ENCODE measurements around the gene MOCS3. TPM values are rescaled to one million over a fixed set of nuclear protein-coding genes. Genes with fewer than 3 reads are reported as not detected.

The MOCS3 gene
- total RNA-seq, 4 donors from 2014 or later = 6.7 to 7.8 (median 7.6) TPM

GRCh38 chr20:51009303-51010042 lies 50.9 kb downstream of the MOCS3 start:
- WGBS, 2 donors = 86 to 90% methylated on average over 54 to 56 of the region's 58 CpGs
- intact Hi-C loops (cut with DNase I) = no loop called here
- TF ChIP-seq POLR2A (IDR thresholded peaks at IDR 0.05) = no peak
- TF ChIP-seq CTCF (IDR thresholded peaks at IDR 0.05) = no peak
- no peak for DNase-seq
- no peaks in the 10 kb centered on the region for H3K36me3 ChIP-seq
- no peak overlapping the region for H3K4me3 ChIP-seq (replicated peaks in 1 of 3)
- H3K4me1 ChIP-seq = no peaks in the 10 kb centered on the region
- no peaks in the 10 kb centered on the region for H3K9me3 ChIP-seq
- no peaks in the 10 kb centered on the region for H3K27me3 ChIP-seq
- H3K27ac ChIP-seq = no peak overlapping the region

- WGBS, 2 donors = 84 to 91% methylated on average over 24 to 33 of the region's 33 CpGs
- no peaks in the 10 kb centered on the region for H3K36me3 ChIP-seq
- H3K27me3 ChIP-seq = no peaks in the 10 kb centered on the region
- H3K4me3 ChIP-seq (replicated peaks in 1 of 3) = no peak overlapping the region
- no peak overlapping the region for H3K27ac ChIP-seq
- no peaks in the 10 kb centered on the region for H3K9me3 ChIP-seq
- H3K4me1 ChIP-seq = no peaks in the 10 kb centered on the region
- intact Hi-C loops (cut with DNase I) = no loop called here
- TF ChIP-seq CTCF (IDR thresholded peaks at IDR 0.05) = no peak
- TF ChIP-seq POLR2A (IDR thresholded peaks at IDR 0.05) = no peak
- DNase-seq = no peak
These were observed 51.4 kb downstream of the MOCS3 start for GRCh38 chr20:51010043-51010365.

- no peak for DNase-seq
- no peaks in the 10 kb centered on the region for H3K27me3 ChIP-seq
- no peak overlapping the region for H3K4me3 ChIP-seq (replicated peaks in 1 of 3)
- H3K9me3 ChIP-seq = no peaks in the 10 kb centered on the region
- H3K36me3 ChIP-seq = no peaks in the 10 kb centered on the region
- 67 to 72% methylated on average over 3 of the region's 3 CpGs for WGBS, 2 donors
- intact Hi-C loops (cut with DNase I) = no loop called here
- TF ChIP-seq POLR2A (IDR thresholded peaks at IDR 0.05) = no peak
- TF ChIP-seq CTCF (IDR thresholded peaks at IDR 0.05) = no peak
- H3K27ac ChIP-seq = no peak overlapping the region
- no peaks in the 10 kb centered on the region for H3K4me1 ChIP-seq
These were observed 52.3 kb downstream of the MOCS3 start for GRCh38 chr20:51010932-51011331.

GRCh38 chr20:51011479-51011878 lies 52.9 kb downstream of the MOCS3 start:
- H3K4me1 ChIP-seq = no peaks in the 10 kb centered on the region
- TF ChIP-seq CTCF (IDR thresholded peaks at IDR 0.05) = no peak
- no peak for TF ChIP-seq POLR2A (IDR thresholded peaks at IDR 0.05)
- no peak overlapping the region for H3K27ac ChIP-seq
- H3K36me3 ChIP-seq = no peaks in the 10 kb centered on the region
- H3K9me3 ChIP-seq = no peaks in the 10 kb centered on the region
- WGBS, 2 donors = 89 to 92% methylated on average over 4 of the region's 4 CpGs
- no peak for DNase-seq
- intact Hi-C loops (cut with DNase I) = no loop called here
- H3K4me3 ChIP-seq (replicated peaks in 1 of 3) = no peak overlapping the region
- no peaks in the 10 kb centered on the region for H3K27me3 ChIP-seq

- Histone ChIP-seq H3K9me3 (no peaks in the 10 kb centered on the region), H3K27me3 (no peaks in the 10 kb centered on the region), H3K4me3 (replicated peaks in 1 of 3) (no peak overlapping the region), H3K36me3 (no peaks in the 10 kb centered on the region), H3K4me1 (no peaks in the 10 kb centered on the region), H3K27ac (no peak overlapping the region)
- intact Hi-C loops (cut with DNase I) = no loop called here
- no peak for DNase-seq
- TF ChIP-seq POLR2A (IDR thresholded peaks at IDR 0.05) = no peak
- no peak for TF ChIP-seq CTCF (IDR thresholded peaks at IDR 0.05)
- WGBS, 2 donors = 80 to 81% methylated on average over 3 of the region's 3 CpGs
These were observed 53.7 kb downstream of the MOCS3 start for GRCh38 chr20:51012357-51012756.

Other genes starting within 250 kb of the MOCS3 start
- 10 to 100 TPM; 14.3 to 18.1 (median 17.7) TPM for gene PARD6B, start 227.2 kb upstream of the MOCS3 start, total RNA-seq
- gene BCAS4, start 163.8 kb upstream of the MOCS3 start, total RNA-seq = 10 to 100 TPM in 3 of 4 donors, 1 to 10 TPM in 1; 6.6 to 15.7 (median 13.1) TPM
- 10 to 100 TPM; 55.5 to 68.9 (median 63.5) TPM for gene ADNP, start 27.4 kb upstream of the MOCS3 start, total RNA-seq
- 10 to 100 TPM; 48.8 to 83.1 (median 60.2) TPM for gene DPM1, start 286 bp upstream of the MOCS3 start, total RNA-seq
- under 1 TPM in 1 of 4 donors, not detected in 3; 0.13 TPM for gene KCNG1, start 64.3 kb downstream of the MOCS3 start, total RNA-seq